Measurements from ENCODE around the gene SLCO2A1. TPM values are rescaled to one million over a fixed set of nuclear protein-coding genes. Genes with fewer than 3 reads are reported as not detected.
A peak's percentile ranks its signal among the peaks of the same experiment; 100 is the strongest.

Gene SLCO2A1
- total and polyA plus RNA-seq, 3 donors from 2014 or later: 2.2 to 5.3 (median 2.5) TPM

GRCh38 chr3:134064081-134064480 is 34.4 kb upstream of the SLCO2A1 start:
- DNase-seq: peak; percentile 0
- Histone ChIP-seq H3K4me3 (no peak overlapping the region), H3K27ac (no peak overlapping the region), H3K27me3 (no peaks in the 10 kb centered on the region), H3K36me3 (ENCODE audit: low read depth, missing control alignments) (no peaks in the 10 kb centered on the region), H3K9me3 (no peaks in the 10 kb centered on the region), H3K4me1 (peaks cover 14% of the 10 kb centered on the region)
- WGBS, 2 donors: 83 to 90% methylated on average over 2 of the region's 2 CpGs
- intact Hi-C loops (cut with DNase I; ENCODE audit: low total_unique reads): no loop called here
- TF ChIP-seq, protein P1, sequence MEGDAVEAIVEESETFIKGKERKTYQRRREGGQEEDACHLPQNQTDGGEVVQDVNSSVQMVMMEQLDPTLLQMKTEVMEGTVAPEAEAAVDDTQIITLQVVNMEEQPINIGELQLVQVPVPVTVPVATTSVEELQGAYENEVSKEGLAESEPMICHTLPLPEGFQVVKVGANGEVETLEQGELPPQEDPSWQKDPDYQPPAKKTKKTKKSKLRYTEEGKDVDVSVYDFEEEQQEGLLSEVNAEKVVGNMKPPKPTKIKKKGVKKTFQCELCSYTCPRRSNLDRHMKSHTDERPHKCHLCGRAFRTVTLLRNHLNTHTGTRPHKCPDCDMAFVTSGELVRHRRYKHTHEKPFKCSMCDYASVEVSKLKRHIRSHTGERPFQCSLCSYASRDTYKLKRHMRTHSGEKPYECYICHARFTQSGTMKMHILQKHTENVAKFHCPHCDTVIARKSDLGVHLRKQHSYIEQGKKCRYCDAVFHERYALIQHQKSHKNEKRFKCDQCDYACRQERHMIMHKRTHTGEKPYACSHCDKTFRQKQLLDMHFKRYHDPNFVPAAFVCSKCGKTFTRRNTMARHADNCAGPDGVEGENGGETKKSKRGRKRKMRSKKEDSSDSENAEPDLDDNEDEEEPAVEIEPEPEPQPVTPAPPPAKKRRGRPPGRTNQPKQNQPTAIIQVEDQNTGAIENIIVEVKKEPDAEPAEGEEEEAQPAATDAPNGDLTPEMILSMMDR (IDR thresholded peaks at IDR 0.05): no peak
- no peak for TF ChIP-seq POLR2A (IDR thresholded peaks at IDR 0.05)

DNA sequence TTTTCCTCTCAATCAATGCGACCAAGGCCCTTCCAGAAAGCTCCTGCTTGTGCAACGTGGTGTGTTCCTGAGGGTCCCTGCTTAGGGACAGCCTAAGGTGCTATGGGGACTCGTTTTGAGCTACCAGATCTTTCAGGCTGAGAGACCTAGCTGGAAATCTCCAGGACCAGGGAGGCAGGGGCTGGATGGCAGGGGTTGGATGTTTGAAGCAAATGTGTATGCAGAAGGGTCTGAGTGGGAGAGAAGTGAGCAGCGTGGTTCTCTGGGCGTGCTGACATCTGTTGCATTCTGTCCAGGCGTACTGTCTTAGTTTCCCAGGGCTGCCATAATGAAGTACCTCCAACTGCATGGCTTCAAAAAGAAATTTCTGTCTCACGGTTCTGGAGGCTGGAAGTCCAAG is 31.7 kb upstream of the SLCO2A1 start:
- peak; percentile 2 for DNase-seq

DNA sequence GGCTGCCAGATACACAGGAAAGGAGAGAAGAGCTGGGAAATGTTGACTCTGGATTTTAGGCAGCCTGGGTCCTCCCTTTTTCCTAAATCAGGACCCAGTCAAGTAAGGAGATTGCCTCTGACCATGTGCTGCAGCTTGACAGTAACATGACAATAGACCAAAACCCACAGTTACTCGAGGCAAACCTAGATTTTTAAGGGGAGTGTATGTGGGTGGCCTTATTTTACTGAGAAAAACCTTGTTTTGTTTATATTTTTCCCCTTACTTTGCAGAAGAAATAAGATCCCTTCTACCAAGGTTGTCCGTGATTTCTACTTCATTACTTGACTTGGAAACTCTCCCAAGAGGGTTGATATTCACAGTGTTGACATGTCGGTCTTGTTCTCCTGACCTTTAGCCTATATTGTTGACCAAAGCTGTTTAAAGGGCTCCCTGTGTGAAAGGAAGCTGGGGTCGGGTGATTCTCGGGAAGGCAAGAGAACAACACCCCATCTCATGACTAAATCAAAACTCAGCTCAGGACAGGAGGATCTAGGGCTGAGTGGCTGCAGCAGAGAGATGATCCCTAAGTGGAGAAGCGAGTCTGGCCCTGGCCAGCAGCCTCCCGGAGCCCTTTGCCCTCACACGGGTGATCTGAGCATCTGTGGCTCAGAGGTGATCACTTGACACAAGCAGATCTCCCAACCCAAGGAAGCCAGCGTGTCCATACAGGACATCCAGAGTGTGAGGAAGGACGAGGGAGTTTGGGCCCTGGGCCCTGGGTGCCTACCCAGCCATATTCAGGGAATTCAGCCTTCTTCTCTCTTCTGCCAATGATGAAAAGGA is 31.0 kb upstream of the SLCO2A1 start:
- Histone ChIP-seq H3K4me1 (peaks cover 15% of the 10 kb centered on the region), H3K27me3 (no peaks in the 10 kb centered on the region), H3K9me3 (no peaks in the 10 kb centered on the region), H3K36me3 (ENCODE audit: low read depth, missing control alignments) (no peaks in the 10 kb centered on the region), H3K27ac (no peak overlapping the region), H3K4me3 (no peak overlapping the region)
- 46 to 60% methylated on average over 5 to 10 of the region's 10 CpGs for WGBS, 2 donors
- intact Hi-C loops (cut with DNase I; ENCODE audit: low total_unique reads): no loop called here
- peak; percentile 11 for DNase-seq
- TF ChIP-seq POLR2A (IDR thresholded peaks at IDR 0.05): no peak
- TF ChIP-seq, protein P1 (IDR thresholded peaks at IDR 0.05): no peak

More for the DNA sequence above, 31.7 kb upstream of the SLCO2A1 start:
- TF ChIP-seq POLR2A (IDR thresholded peaks at IDR 0.05): no peak
- TF ChIP-seq, protein P1 (IDR thresholded peaks at IDR 0.05): no peak
- intact Hi-C loops (cut with DNase I; ENCODE audit: low total_unique reads): no loop called here
- H3K9me3 ChIP-seq: no peaks in the 10 kb centered on the region
- H3K27me3 ChIP-seq: no peaks in the 10 kb centered on the region
- no peaks in the 10 kb centered on the region for H3K36me3 ChIP-seq (ENCODE audit: low read depth, missing control alignments)
- no peak overlapping the region for H3K27ac ChIP-seq
- peaks cover 15% of the 10 kb centered on the region for H3K4me1 ChIP-seq
- no peak overlapping the region for H3K4me3 ChIP-seq
- 80 to 98% methylated on average over 6 to 7 of the region's 7 CpGs for WGBS, 2 donors

- intact Hi-C loops (cut with DNase I; ENCODE audit: low total_unique reads): no loop called here
- Histone ChIP-seq H3K9me3 (no peaks in the 10 kb centered on the region), H3K27me3 (no peaks in the 10 kb centered on the region), H3K4me1 (peaks cover 15% of the 10 kb centered on the region), H3K36me3 (ENCODE audit: low read depth, missing control alignments) (no peaks in the 10 kb centered on the region), H3K4me3 (no peak overlapping the region), H3K27ac (no peak overlapping the region)
- peak; percentile 17 for DNase-seq
- TF ChIP-seq, protein P1 (IDR thresholded peaks at IDR 0.05): no peak
- TF ChIP-seq POLR2A (IDR thresholded peaks at IDR 0.05): no peak
- 39 to 43% methylated on average over 9 of the region's 9 CpGs for WGBS, 2 donors
Measured at GRCh38 chr3:134059671-134060560, 30.2 kb upstream of the SLCO2A1 start.

All from testis (tissue), 3 donors.